ENCODE data around the gene ARHGAP15.

DNA sequence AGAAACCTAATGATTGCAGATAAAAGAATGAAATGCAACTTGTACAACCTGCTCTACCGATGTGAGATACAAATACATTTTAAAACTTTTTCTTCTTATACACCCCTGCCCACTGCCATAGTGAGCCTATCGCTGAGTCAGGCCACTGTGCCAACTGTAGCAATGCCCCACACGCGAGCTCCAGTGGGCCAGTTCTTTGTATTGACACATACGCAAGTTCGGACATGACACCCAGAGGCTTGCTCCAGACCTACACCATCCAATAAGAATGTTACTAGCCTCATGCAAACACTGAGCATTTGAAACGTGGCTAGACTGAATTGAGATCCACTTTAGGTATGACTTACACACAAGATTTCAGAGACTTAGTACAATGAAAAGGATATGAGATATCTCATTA, 340.1 kb downstream of the ARHGAP15 start:
- TF ChIP-seq EP300 (IDR thresholded peaks at IDR 0.05) (no peak), POLR2A (IDR thresholded peaks at IDR 0.05) (no peak), POLR2AphosphoS5 (IDR thresholded peaks at IDR 0.05) (no peak)
- TF ChIP-seq, protein P1, sequence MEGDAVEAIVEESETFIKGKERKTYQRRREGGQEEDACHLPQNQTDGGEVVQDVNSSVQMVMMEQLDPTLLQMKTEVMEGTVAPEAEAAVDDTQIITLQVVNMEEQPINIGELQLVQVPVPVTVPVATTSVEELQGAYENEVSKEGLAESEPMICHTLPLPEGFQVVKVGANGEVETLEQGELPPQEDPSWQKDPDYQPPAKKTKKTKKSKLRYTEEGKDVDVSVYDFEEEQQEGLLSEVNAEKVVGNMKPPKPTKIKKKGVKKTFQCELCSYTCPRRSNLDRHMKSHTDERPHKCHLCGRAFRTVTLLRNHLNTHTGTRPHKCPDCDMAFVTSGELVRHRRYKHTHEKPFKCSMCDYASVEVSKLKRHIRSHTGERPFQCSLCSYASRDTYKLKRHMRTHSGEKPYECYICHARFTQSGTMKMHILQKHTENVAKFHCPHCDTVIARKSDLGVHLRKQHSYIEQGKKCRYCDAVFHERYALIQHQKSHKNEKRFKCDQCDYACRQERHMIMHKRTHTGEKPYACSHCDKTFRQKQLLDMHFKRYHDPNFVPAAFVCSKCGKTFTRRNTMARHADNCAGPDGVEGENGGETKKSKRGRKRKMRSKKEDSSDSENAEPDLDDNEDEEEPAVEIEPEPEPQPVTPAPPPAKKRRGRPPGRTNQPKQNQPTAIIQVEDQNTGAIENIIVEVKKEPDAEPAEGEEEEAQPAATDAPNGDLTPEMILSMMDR (IDR thresholded peaks at IDR 0.05), result no peak

Measured in suprapubic skin (tissue), 4 donors.